Stimulated activated CD4-positive, alpha-beta T cell treated with anti-CD3 and anti-CD28 coated beads, Interleukin-2, amount 100 ng/mL, for 24 hours (primary cell): ENCODE data around the gene LUC7L3.
A peak's percentile ranks its signal among the peaks of the same experiment; 100 is the strongest.
"Not testable (repeated sequence)": the region's sequence is repeated elsewhere in the genome, so short reads cannot be mapped to it uniquely, and the experiment has no call there.

ENCODE experiments used
- DNase-seq, 2 donors: peaks; one replicate each; pipeline ENCODE4 v3.0.0-alpha.2; 2020

LUC7L3 gene

GRCh38 chr17:50719144-50719923 lies at the start of gene LUC7L3:
LUC7L3 (plus strand) TSS chr17:50719603; CDS start chr17:50719733, 130 bp downstream.
- peak; percentile 93 to 95 for DNase-seq

GRCh38 chr17:50672071-50672470 lies 47.3 kb upstream of the LUC7L3 start:
- no peak for DNase-seq

GRCh38 chr17:50672831-50673551 lies 46.4 kb upstream of the LUC7L3 start:
- no peak for DNase-seq

- DNase-seq: no peak
Measured at GRCh38 chr17:50675190-50675589, 44.2 kb upstream of the LUC7L3 start.

GRCh38 chr17:50675627-50676026 lies 43.8 kb upstream of the LUC7L3 start:
- no peak for DNase-seq

GRCh38 chr17:50676065-50676975 lies 43.1 kb upstream of the LUC7L3 start:
- no peak for DNase-seq

GRCh38 chr17:50677851-50678375 lies 41.5 kb upstream of the LUC7L3 start:
- no peak for DNase-seq

GRCh38 chr17:50679008-50679544 lies 40.3 kb upstream of the LUC7L3 start:
- no peak for DNase-seq

GRCh38 chr17:50680126-50680525 lies 39.3 kb upstream of the LUC7L3 start:
- no peak for DNase-seq

GRCh38 chr17:50680543-50681262 lies 38.7 kb upstream of the LUC7L3 start:
- DNase-seq: not testable (repeated sequence)

GRCh38 chr17:50681263-50682200 lies 37.9 kb upstream of the LUC7L3 start:
- no peak for DNase-seq

- DNase-seq: no peak
Measured at GRCh38 chr17:50682441-50682840, 37.0 kb upstream of the LUC7L3 start.

GRCh38 chr17:50682938-50683337 lies 36.5 kb upstream of the LUC7L3 start:
- DNase-seq: no peak

- no peak for DNase-seq
Measured at GRCh38 chr17:50683434-50684287, 35.7 kb upstream of the LUC7L3 start.

GRCh38 chr17:50684288-50684611 lies 35.2 kb upstream of the LUC7L3 start:
- DNase-seq: no peak

GRCh38 chr17:50684612-50685333 lies 34.6 kb upstream of the LUC7L3 start:
- DNase-seq: no peak

- DNase-seq: no peak
Measured at GRCh38 chr17:50685334-50685665, 34.1 kb upstream of the LUC7L3 start.

- no peak for DNase-seq
Measured at GRCh38 chr17:50685691-50686493, 33.5 kb upstream of the LUC7L3 start.
